H1 (cell line): ENCODE measurements around the gene ARHGAP25.

Source experiments
- ASH2L ChIP-seq: fragments of 200-600, 300-600 bp; sonication (generic); IDR thresholded peaks from one replicate; pipeline ENCODE4 v1.7.1; 2017; ENCODE audit warnings: low read length
- CEBPB ChIP-seq: IDR thresholded peaks from 2 replicates; pipeline ENCODE4 v1.6.1; 2012; ENCODE audit warnings: low read depth, low read length
- CTCF ChIP-seq, 3 experiments: IDR thresholded peaks; 1 replicate in 2 of 3; 2 replicates in 1 of 3; pipeline versions ENCODE4 v1.5.1 to v1.6.1; 2011; ENCODE audit warnings: low read length in 3 of 3, mild to moderate bottlenecking in 3 of 3, inconsistent platforms in 2 of 3, low read depth in 1 of 3, moderate library complexity in 1 of 3; ENCODE audit not compliant: insufficient read depth in 1 of 3; ENCODE audit errors: control extremely low read depth in 1 of 3
- EZH2 ChIP-seq: fragments of 200-600 bp; sonication (generic); IDR thresholded peaks from 2 replicates; pipeline ENCODE4 v1.7.1; 2012; ENCODE audit warnings: low read depth, mild to moderate bottlenecking, moderate library complexity, low read length, inconsistent platforms; ENCODE audit not compliant: severe bottlenecking
- FOSL1 ChIP-seq: IDR thresholded peaks from 2 replicates; pipeline ENCODE4 v1.6.1; 2011; ENCODE audit warnings: mild to moderate bottlenecking, low read depth, low read length, moderate library complexity; ENCODE audit not compliant: insufficient read depth
- HDAC2 ChIP-seq, 2 experiments: fragments of 300-600 bp in 1 of 2; sonication (generic) in 1 of 2; IDR thresholded peaks; 2 replicates each; pipeline ENCODE4 v1.6.1; 2011 to 2012; ENCODE audit warnings: low read depth in 2 of 2, low read length in 2 of 2, mild to moderate bottlenecking in 2 of 2, moderate library complexity in 2 of 2, borderline replicate concordance in 1 of 2, inconsistent platforms in 1 of 2
- JUN ChIP-seq: IDR thresholded peaks from 2 replicates; pipeline ENCODE4 v1.6.1; 2011; ENCODE audit warnings: low read depth, mild to moderate bottlenecking, improper control_type of control experiment, low read length
- JUND ChIP-seq: IDR thresholded peaks from 2 replicates; pipeline ENCODE4 v1.6.1; 2011; ENCODE audit warnings: mild to moderate bottlenecking, improper control_type of control experiment, low read length
- MAX ChIP-seq: IDR thresholded peaks from 2 replicates; pipeline ENCODE4 v1.6.1; 2012; ENCODE audit warnings: inconsistent platforms
- POLR2A ChIP-seq, 2 experiments: IDR thresholded peaks; 1 replicate in 1 of 2; 2 replicates in 1 of 2; pipeline ENCODE4 v1.6.1; 2011; ENCODE audit warnings: low read depth in 2 of 2, low read length in 2 of 2, mild to moderate bottlenecking in 2 of 2; ENCODE audit errors: control extremely low read depth in 1 of 2

DNA sequence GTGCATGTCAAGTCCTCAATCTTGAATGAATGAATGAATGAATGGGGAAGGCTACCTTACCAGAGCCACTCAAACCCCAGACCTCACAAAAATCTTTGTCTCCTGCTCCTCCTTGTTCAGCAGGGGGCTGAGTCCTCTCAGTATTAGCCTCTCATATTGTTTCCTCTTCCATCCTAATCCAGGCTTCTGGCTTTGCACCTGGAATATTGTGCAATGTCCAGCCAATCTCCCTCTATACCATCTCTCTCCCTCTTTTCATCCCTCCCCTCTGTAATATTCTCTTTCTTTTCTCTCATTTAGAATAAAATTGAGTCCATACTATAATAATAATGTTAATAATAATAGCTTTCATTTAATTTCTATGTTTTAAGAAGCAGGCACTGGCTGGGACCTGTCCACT, 34.3 kb downstream of the ARHGAP25 start:
- TF ChIP-seq POLR2A (IDR thresholded peaks at IDR 0.05; ENCODE audit: control extremely low read depth in 1 of 2, low read depth in 2 of 2, low read length in 2 of 2) = no peak
- TF ChIP-seq JUN = no peak
- no peak for TF ChIP-seq ASH2L
- no peak for TF ChIP-seq MAX
- no peak for TF ChIP-seq FOSL1
- TF ChIP-seq CTCF (IDR thresholded peaks at IDR 0.05; ENCODE audit: control extremely low read depth in 1 of 3, insufficient read depth in 1 of 3, low read depth in 1 of 3, low read length in 3 of 3) = no peak
- no peak for TF ChIP-seq EZH2
- TF ChIP-seq HDAC2 (IDR thresholded peaks at IDR 0.05; ENCODE audit: borderline replicate concordance in 1 of 2, low read depth in 2 of 2, low read length in 2 of 2) = no peak
- TF ChIP-seq CEBPB = no peak
- no peak for TF ChIP-seq JUND
